ENCODE results near the gene SH3BP1.

- TF ChIP-seq, protein P1, sequence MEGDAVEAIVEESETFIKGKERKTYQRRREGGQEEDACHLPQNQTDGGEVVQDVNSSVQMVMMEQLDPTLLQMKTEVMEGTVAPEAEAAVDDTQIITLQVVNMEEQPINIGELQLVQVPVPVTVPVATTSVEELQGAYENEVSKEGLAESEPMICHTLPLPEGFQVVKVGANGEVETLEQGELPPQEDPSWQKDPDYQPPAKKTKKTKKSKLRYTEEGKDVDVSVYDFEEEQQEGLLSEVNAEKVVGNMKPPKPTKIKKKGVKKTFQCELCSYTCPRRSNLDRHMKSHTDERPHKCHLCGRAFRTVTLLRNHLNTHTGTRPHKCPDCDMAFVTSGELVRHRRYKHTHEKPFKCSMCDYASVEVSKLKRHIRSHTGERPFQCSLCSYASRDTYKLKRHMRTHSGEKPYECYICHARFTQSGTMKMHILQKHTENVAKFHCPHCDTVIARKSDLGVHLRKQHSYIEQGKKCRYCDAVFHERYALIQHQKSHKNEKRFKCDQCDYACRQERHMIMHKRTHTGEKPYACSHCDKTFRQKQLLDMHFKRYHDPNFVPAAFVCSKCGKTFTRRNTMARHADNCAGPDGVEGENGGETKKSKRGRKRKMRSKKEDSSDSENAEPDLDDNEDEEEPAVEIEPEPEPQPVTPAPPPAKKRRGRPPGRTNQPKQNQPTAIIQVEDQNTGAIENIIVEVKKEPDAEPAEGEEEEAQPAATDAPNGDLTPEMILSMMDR (IDR thresholded peaks at IDR 0.05), result no peak
- TF ChIP-seq ZFX (IDR thresholded peaks at IDR 0.05; ENCODE audit: borderline replicate concordance), result no peak
These were observed 22.6 kb downstream of the SH3BP1 start for GRCh38 chr22:37662039-37662438.

Measured in 22Rv1 (cell line).